GM12878 (cell line): ENCODE data around the gene SSR2. TPM values are rescaled to one million over a fixed set of nuclear protein-coding genes. Genes with fewer than 3 reads are reported as not detected.
A peak's percentile ranks its signal among the peaks of the same experiment; 100 is the strongest.

ENCODE experiments used
- CBX3 ChIP-seq: fragments of 200-600 bp; sonication (generic); IDR thresholded peaks from 2 replicates; pipeline ENCODE4 v1.6.1; 2016; ENCODE audit warnings: low read depth, borderline replicate concordance
- CHD1 ChIP-seq: IDR thresholded peaks from 2 replicates; pipeline ENCODE4 v1.6.1; 2012; ENCODE audit warnings: low read depth, low read length, improper control_type of control experiment
- CHD2 ChIP-seq: IDR thresholded peaks from 2 replicates; pipeline ENCODE4 v1.6.1; 2011; ENCODE audit warnings: low read depth, low read length, improper control_type of control experiment, borderline replicate concordance
- CHD4 ChIP-seq: fragments of 200-600 bp; sonication (generic); IDR thresholded peaks from 2 replicates; pipeline ENCODE4 v1.6.1; 2016; ENCODE audit warnings: mild to moderate bottlenecking
- CREB1 ChIP-seq: IDR thresholded peaks from 2 replicates; pipeline ENCODE4 v1.6.1; 2012; ENCODE audit warnings: low read depth, mild to moderate bottlenecking, inconsistent platforms
- DPF2 ChIP-seq: fragments of 450-650 bp; IDR thresholded peaks from 2 replicates; pipeline ENCODE4 v1.6.1; 2017; ENCODE audit warnings: mild to moderate bottlenecking
- FOS ChIP-seq: IDR thresholded peaks from 3 replicates; pipeline ENCODE4 v1.6.1; 2011; ENCODE audit warnings: borderline replicate concordance; ENCODE audit not compliant: insufficient read length; ENCODE audit errors: extremely low read depth
- HCFC1 ChIP-seq: fragments of 150-350 bp; IDR thresholded peaks from 2 replicates; pipeline ENCODE4 v1.6.1; 2014; ENCODE audit warnings: low read length
- IKZF1 ChIP-seq: fragments of 450-650 bp; conservative IDR thresholded peaks from 2 replicates; pipeline ENCODE4 v1.6.1; 2017; ENCODE audit warnings: antibody characterized with exemption, mild to moderate bottlenecking
- IKZF2 ChIP-seq, 2 experiments: fragments of 450-650 bp; IDR thresholded peaks; 2 replicates each; pipeline ENCODE4 v1.6.1; 2017; ENCODE audit warnings: mild to moderate bottlenecking in 2 of 2, moderate library complexity in 2 of 2
- JUND ChIP-seq: IDR thresholded peaks from 2 replicates; pipeline ENCODE4 v1.6.1; 2012; ENCODE audit warnings: low read depth, mild to moderate bottlenecking, low read length, improper control_type of control experiment, moderate library complexity
- KLF5 ChIP-seq: fragments of 450-650 bp; IDR thresholded peaks from 2 replicates; pipeline ENCODE4 v1.6.1; 2014; ENCODE audit warnings: mild to moderate bottlenecking; ENCODE audit not compliant: partially characterized antibody
- LARP7 ChIP-seq: fragments of 450-650 bp; IDR thresholded peaks from 2 replicates; pipeline ENCODE4 v1.6.1; 2017; ENCODE audit warnings: mild to moderate bottlenecking
- MYB ChIP-seq: fragments of 150-350 bp; IDR thresholded peaks from 2 replicates; pipeline ENCODE4 v1.6.1; 2014; ENCODE audit warnings: mild to moderate bottlenecking, low read depth, low read length, borderline replicate concordance
- NFYA ChIP-seq: IDR thresholded peaks from 2 replicates; pipeline ENCODE4 v1.6.1; 2011; ENCODE audit warnings: low read depth, mild to moderate bottlenecking, low read length, improper control_type of control experiment, borderline replicate concordance
- RB1 ChIP-seq: fragments of 450-650 bp; formaldehyde crosslinking; IDR thresholded peaks from 2 replicates; pipeline ENCODE4 v1.6.1; 2017; ENCODE audit warnings: mild to moderate bottlenecking, borderline replicate concordance
- SPI1 ChIP-seq: IDR thresholded peaks from 2 replicates; pipeline ENCODE4 v1.6.1; 2011; ENCODE audit warnings: low read depth, mild to moderate bottlenecking, low read length, moderate library complexity, borderline replicate concordance; ENCODE audit not compliant: insufficient read depth
- ZNF207 ChIP-seq: fragments of 450-650 bp; IDR thresholded peaks from 2 replicates; pipeline ENCODE4 v1.6.1; 2014; ENCODE audit warnings: antibody characterized with exemption, mild to moderate bottlenecking, borderline replicate concordance
- ZNF384 ChIP-seq: IDR thresholded peaks from 2 replicates; pipeline ENCODE4 v1.6.1; 2012; ENCODE audit warnings: low read depth, mild to moderate bottlenecking, low read length, improper control_type of control experiment, borderline replicate concordance
- ZNF622 ChIP-seq: fragments of 450-650 bp; IDR thresholded peaks from 2 replicates; pipeline ENCODE4 v1.6.1; 2017; ENCODE audit warnings: mild to moderate bottlenecking, inconsistent platforms
- polyA plus RNA-seq, 11 experiments: library from polyadenylated mRNA; depleted of rRNA in 4 of 11; unstranded in 6 of 11; stranded (reverse) in 5 of 11; fragments of >200 nt; fragmentation: Nextera tagmentation in 4 of 11; fragmentation: Illumina TruSeq in 1 of 11; extraction: Ambion mirVana in 4 of 11; extraction: Trizol in 1 of 11; gene quantifications; 1 replicate in 1 of 11; 2 replicates in 10 of 11; pipeline versions ENCODE4 v1.2.1 to v1.2.3, GENCODE V29; 2011 to 2016; ENCODE audit warnings: inconsistent platforms in 2 of 11, missing spikeins in 2 of 11, low read depth in 1 of 11
- total RNA-seq, 4 experiments: library from RNA; depleted of rRNA in 3 of 4; stranded (reverse); fragments of >200 nt in 3 of 4; fragmentation: Illumina TruSeq in 1 of 4; extraction: Trizol in 1 of 4; gene quantifications; 2 replicates each; pipeline versions ENCODE4 v1.2.1 to v1.2.3, GENCODE V29; 2013 to 2021
- TF ChIP-seq, protein P1 (sequence below): fragments of 450-650 bp; formaldehyde crosslinking; IDR thresholded peaks from 2 replicates; pipeline ENCODE4 v1.4.0; 2020; ENCODE audit warnings: mild to moderate bottlenecking, moderate library complexity
- TF ChIP-seq, protein P2 (sequence below): fragments of 450-650 bp; IDR thresholded peaks from 2 replicates; pipeline ENCODE4 v1.6.1; 2016; ENCODE audit warnings: mild to moderate bottlenecking
- TF ChIP-seq, protein P3 (sequence below): fragments of 450-650 bp; formaldehyde crosslinking; IDR thresholded peaks from 2 replicates; pipeline ENCODE4 v1.4.0; 2022; ENCODE audit warnings: mild to moderate bottlenecking, moderate library complexity

The SSR2 gene
- total and polyA plus RNA-seq, 10 of the 15 experiments (the other 5 are each of a cell fraction or from before 2014, with no cell fraction given), result 207 to 553 (median 315) TPM

DNA sequence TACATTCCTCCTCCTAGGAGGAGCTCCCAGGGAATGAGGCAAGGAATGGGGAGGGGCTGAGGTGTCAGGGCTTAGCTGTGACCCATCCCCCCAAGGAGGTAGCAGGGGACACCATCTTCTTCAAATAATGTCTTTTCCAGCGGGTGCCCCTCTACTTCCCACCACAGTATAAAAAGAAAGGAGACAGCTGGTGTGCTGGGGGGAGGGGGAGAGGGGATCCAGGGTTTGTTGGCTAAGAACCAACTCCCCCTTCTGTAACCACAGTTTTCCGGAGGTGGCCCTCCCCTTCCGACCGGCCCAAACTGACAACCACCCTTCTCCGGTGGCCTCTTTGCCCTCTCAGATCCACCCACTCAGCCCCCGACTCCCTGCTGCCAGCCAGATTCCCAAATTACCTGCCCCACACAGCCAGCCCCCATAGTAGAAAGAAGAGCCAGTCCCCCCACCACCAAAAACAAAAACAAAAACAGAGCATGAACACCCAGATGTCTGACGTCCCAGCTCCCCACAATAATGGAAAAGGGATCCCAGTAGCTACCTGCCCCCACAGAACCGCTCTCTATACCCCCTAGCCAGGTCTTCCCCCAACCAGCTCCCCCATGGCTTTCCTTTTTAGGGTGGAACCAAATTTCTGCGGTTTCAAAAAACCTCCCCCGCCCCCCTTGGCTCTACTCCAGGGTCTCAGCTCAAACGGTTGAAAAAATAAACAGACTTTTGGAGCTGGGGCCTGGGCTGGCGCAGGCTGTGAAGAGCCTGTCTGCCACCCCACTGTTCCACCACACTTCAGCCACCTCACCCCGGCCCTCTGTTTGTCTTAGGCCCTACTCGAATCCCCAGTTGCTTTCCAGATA, 44.5 kb downstream of the SSR2 start (continued):
- TF ChIP-seq JUND, result no peak
- TF ChIP-seq LARP7, result no peak
- TF ChIP-seq, protein P1, sequence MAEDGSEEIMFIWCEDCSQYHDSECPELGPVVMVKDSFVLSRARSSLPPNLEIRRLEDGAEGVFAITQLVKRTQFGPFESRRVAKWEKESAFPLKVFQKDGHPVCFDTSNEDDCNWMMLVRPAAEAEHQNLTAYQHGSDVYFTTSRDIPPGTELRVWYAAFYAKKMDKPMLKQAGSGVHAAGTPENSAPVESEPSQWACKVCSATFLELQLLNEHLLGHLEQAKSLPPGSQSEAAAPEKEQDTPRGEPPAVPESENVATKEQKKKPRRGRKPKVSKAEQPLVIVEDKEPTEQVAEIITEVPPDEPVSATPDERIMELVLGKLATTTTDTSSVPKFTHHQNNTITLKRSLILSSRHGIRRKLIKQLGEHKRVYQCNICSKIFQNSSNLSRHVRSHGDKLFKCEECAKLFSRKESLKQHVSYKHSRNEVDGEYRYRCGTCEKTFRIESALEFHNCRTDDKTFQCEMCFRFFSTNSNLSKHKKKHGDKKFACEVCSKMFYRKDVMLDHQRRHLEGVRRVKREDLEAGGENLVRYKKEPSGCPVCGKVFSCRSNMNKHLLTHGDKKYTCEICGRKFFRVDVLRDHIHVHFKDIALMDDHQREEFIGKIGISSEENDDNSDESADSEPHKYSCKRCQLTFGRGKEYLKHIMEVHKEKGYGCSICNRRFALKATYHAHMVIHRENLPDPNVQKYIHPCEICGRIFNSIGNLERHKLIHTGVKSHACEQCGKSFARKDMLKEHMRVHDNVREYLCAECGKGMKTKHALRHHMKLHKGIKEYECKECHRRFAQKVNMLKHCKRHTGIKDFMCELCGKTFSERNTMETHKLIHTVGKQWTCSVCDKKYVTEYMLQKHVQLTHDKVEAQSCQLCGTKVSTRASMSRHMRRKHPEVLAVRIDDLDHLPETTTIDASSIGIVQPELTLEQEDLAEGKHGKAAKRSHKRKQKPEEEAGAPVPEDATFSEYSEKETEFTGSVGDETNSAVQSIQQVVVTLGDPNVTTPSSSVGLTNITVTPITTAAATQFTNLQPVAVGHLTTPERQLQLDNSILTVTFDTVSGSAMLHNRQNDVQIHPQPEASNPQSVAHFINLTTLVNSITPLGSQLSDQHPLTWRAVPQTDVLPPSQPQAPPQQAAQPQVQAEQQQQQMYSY (CRISPR knock-in tag), result no peak
- TF ChIP-seq, protein P2, sequence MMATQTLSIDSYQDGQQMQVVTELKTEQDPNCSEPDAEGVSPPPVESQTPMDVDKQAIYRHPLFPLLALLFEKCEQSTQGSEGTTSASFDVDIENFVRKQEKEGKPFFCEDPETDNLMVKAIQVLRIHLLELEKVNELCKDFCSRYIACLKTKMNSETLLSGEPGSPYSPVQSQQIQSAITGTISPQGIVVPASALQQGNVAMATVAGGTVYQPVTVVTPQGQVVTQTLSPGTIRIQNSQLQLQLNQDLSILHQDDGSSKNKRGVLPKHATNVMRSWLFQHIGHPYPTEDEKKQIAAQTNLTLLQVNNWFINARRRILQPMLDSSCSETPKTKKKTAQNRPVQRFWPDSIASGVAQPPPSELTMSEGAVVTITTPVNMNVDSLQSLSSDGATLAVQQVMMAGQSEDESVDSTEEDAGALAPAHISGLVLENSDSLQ, result no peak
- no peak for TF ChIP-seq DPF2
- TF ChIP-seq MYB, result no peak
- peak; percentile 60; the same call in 1 of the 2 replicates for TF ChIP-seq IKZF1
- no peak for TF ChIP-seq RB1
- TF ChIP-seq NFYA, result no peak
- TF ChIP-seq ZNF207, result no peak
- no peak for TF ChIP-seq HCFC1
- TF ChIP-seq, protein P3, sequence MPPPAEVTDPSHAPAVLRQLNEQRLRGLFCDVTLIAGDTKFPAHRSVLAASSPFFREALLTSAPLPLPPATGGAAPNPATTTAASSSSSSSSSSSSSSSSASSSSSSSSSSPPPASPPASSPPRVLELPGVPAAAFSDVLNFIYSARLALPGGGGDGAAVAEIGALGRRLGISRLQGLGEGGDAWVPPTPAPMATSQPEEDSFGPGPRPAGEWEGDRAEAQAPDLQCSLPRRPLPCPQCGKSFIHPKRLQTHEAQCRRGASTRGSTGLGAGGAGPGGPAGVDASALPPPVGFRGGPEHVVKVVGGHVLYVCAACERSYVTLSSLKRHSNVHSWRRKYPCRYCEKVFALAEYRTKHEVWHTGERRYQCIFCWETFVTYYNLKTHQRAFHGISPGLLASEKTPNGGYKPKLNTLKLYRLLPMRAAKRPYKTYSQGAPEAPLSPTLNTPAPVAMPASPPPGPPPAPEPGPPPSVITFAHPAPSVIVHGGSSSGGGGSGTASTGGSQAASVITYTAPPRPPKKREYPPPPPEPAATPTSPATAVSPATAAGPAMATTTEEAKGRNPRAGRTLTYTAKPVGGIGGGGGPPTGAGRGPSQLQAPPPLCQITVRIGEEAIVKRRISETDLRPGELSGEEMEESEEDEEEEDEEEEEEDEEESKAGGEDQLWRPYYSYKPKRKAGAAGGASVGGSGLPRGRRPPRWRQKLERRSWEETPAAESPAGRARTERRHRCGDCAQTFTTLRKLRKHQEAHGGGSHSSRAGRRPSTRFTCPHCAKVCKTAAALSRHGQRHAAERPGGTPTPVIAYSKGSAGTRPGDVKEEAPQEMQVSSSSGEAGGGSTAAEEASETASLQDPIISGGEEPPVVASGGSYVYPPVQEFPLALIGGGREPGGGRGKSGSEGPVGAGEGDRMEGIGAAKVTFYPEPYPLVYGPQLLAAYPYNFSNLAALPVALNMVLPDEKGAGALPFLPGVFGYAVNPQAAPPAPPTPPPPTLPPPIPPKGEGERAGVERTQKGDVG, result no peak
- no peak for TF ChIP-seq CHD1
- no peak for TF ChIP-seq CHD4
- peak; percentile 55; a peak in 3 of 4 replicates for TF ChIP-seq IKZF2 (IDR thresholded peaks at IDR 0.05)
- no peak for TF ChIP-seq CBX3
- TF ChIP-seq ZNF384, result peak; percentile 39; the same call in 1 of the 2 replicates
- no peak for TF ChIP-seq ZNF622
- no peak for TF ChIP-seq CREB1
- TF ChIP-seq KLF5, result no peak
- peak; percentile 43; the same call in 1 of the 2 replicates for TF ChIP-seq CHD2
- TF ChIP-seq FOS, result no peak
- no peak for TF ChIP-seq SPI1
